ENCODE data around the gene UBQLN1.

Gene UBQLN1

GRCh38 chr9:83652433-83652832, 55.3 kb downstream of the UBQLN1 start:
- H3K27me3 ChIP-seq (ENCODE audit: control insufficient read depth, insufficient read depth, low read length): no peaks in the 10 kb centered on the region
- no peaks in the 10 kb centered on the region for H3K4me1 ChIP-seq (ENCODE audit: control insufficient read depth, low read depth, low read length)
- peaks cover 39% of the 10 kb centered on the region for H3K36me3 ChIP-seq (ENCODE audit: control insufficient read depth, low read depth, low read length)
- H3K9ac ChIP-seq (ENCODE audit: low read length): no peak overlapping the region
- no peak overlapping the region for H3K4me3 ChIP-seq (ENCODE audit: low read length)
- H3K27ac ChIP-seq (ENCODE audit: low read length): no peak overlapping the region
- H3K9me3 ChIP-seq (ENCODE audit: control insufficient read depth, low read depth, low read length): no peaks in the 10 kb centered on the region

- H3K27me3 ChIP-seq (ENCODE audit: control insufficient read depth, insufficient read depth, low read length): no peaks in the 10 kb centered on the region
- H3K9me3 ChIP-seq (ENCODE audit: control insufficient read depth, low read depth, low read length): no peaks in the 10 kb centered on the region
- H3K9ac ChIP-seq (ENCODE audit: low read length): no peak overlapping the region
- H3K4me1 ChIP-seq (ENCODE audit: control insufficient read depth, low read depth, low read length): no peaks in the 10 kb centered on the region
- peaks cover 32% of the 10 kb centered on the region for H3K36me3 ChIP-seq (ENCODE audit: control insufficient read depth, low read depth, low read length)
- H3K27ac ChIP-seq (ENCODE audit: low read length): no peak overlapping the region
- H3K4me3 ChIP-seq (ENCODE audit: low read length): no peak overlapping the region
Measured at GRCh38 chr9:83651558-83651957, 56.2 kb downstream of the UBQLN1 start.

- peaks cover 18% of the 10 kb centered on the region for H3K36me3 ChIP-seq (ENCODE audit: control insufficient read depth, low read depth, low read length)
- no peaks in the 10 kb centered on the region for H3K27me3 ChIP-seq (ENCODE audit: control insufficient read depth, insufficient read depth, low read length)
- no peaks in the 10 kb centered on the region for H3K9me3 ChIP-seq (ENCODE audit: control insufficient read depth, low read depth, low read length)
- peak overlapping the region; percentile 9 for H3K9ac ChIP-seq (ENCODE audit: low read length)
- no peaks in the 10 kb centered on the region for H3K4me1 ChIP-seq (ENCODE audit: control insufficient read depth, low read depth, low read length)
- no peak overlapping the region for H3K4me3 ChIP-seq (ENCODE audit: low read length)
- H3K27ac ChIP-seq (ENCODE audit: low read length): peak overlapping the region; percentile 9
Measured at GRCh38 chr9:83649515-83649914, 58.2 kb downstream of the UBQLN1 start.

GRCh38 chr9:83649080-83649479, 58.7 kb downstream of the UBQLN1 start:
- H3K27me3 ChIP-seq (ENCODE audit: control insufficient read depth, insufficient read depth, low read length): no peaks in the 10 kb centered on the region
- H3K9ac ChIP-seq (ENCODE audit: low read length): no peak overlapping the region
- H3K27ac ChIP-seq (ENCODE audit: low read length): no peak overlapping the region
- no peaks in the 10 kb centered on the region for H3K4me1 ChIP-seq (ENCODE audit: control insufficient read depth, low read depth, low read length)
- H3K9me3 ChIP-seq (ENCODE audit: control insufficient read depth, low read depth, low read length): no peaks in the 10 kb centered on the region
- H3K36me3 ChIP-seq (ENCODE audit: control insufficient read depth, low read depth, low read length): peaks cover 18% of the 10 kb centered on the region
- no peak overlapping the region for H3K4me3 ChIP-seq (ENCODE audit: low read length)

GRCh38 chr9:83646500-83647239, 61.1 kb downstream of the UBQLN1 start:
- Histone ChIP-seq H3K27ac (ENCODE audit: low read length) (no peak overlapping the region), H3K4me1 (ENCODE audit: control insufficient read depth, low read depth, low read length) (no peaks in the 10 kb centered on the region), H3K36me3 (ENCODE audit: control insufficient read depth, low read depth, low read length) (peaks cover 9% of the 10 kb centered on the region), H3K27me3 (ENCODE audit: control insufficient read depth, insufficient read depth, low read length) (no peaks in the 10 kb centered on the region), H3K9me3 (ENCODE audit: control insufficient read depth, low read depth, low read length) (no peaks in the 10 kb centered on the region), H3K4me3 (ENCODE audit: low read length) (no peak overlapping the region), H3K9ac (ENCODE audit: low read length) (no peak overlapping the region)

GRCh38 chr9:83642793-83643192, 65.0 kb downstream of the UBQLN1 start:
- Histone ChIP-seq H3K9me3 (ENCODE audit: control insufficient read depth, low read depth, low read length) (no peaks in the 10 kb centered on the region), H3K4me3 (ENCODE audit: low read length) (no peak overlapping the region), H3K27me3 (ENCODE audit: control insufficient read depth, insufficient read depth, low read length) (no peaks in the 10 kb centered on the region), H3K36me3 (ENCODE audit: control insufficient read depth, low read depth, low read length) (no peaks in the 10 kb centered on the region), H3K27ac (ENCODE audit: low read length) (no peak overlapping the region), H3K4me1 (ENCODE audit: control insufficient read depth, low read depth, low read length) (no peaks in the 10 kb centered on the region), H3K9ac (ENCODE audit: low read length) (no peak overlapping the region)

GRCh38 chr9:83639266-83639665, 68.5 kb downstream of the UBQLN1 start:
- Histone ChIP-seq H3K4me1 (ENCODE audit: control insufficient read depth, low read depth, low read length) (no peaks in the 10 kb centered on the region), H3K9me3 (ENCODE audit: control insufficient read depth, low read depth, low read length) (no peaks in the 10 kb centered on the region), H3K27me3 (ENCODE audit: control insufficient read depth, insufficient read depth, low read length) (no peaks in the 10 kb centered on the region), H3K9ac (ENCODE audit: low read length) (no peak overlapping the region), H3K36me3 (ENCODE audit: control insufficient read depth, low read depth, low read length) (no peaks in the 10 kb centered on the region), H3K27ac (ENCODE audit: low read length) (no peak overlapping the region), H3K4me3 (ENCODE audit: low read length) (no peak overlapping the region)

GRCh38 chr9:83637389-83637788, 70.4 kb downstream of the UBQLN1 start:
- H3K9ac ChIP-seq (ENCODE audit: low read length): no peak overlapping the region
- no peak overlapping the region for H3K27ac ChIP-seq (ENCODE audit: low read length)
- no peaks in the 10 kb centered on the region for H3K4me1 ChIP-seq (ENCODE audit: control insufficient read depth, low read depth, low read length)
- H3K4me3 ChIP-seq (ENCODE audit: low read length): no peak overlapping the region
- no peaks in the 10 kb centered on the region for H3K27me3 ChIP-seq (ENCODE audit: control insufficient read depth, insufficient read depth, low read length)
- no peaks in the 10 kb centered on the region for H3K36me3 ChIP-seq (ENCODE audit: control insufficient read depth, low read depth, low read length)
- H3K9me3 ChIP-seq (ENCODE audit: control insufficient read depth, low read depth, low read length): no peaks in the 10 kb centered on the region

GRCh38 chr9:83636813-83637212, 70.9 kb downstream of the UBQLN1 start:
- Histone ChIP-seq H3K9me3 (ENCODE audit: control insufficient read depth, low read depth, low read length) (no peaks in the 10 kb centered on the region), H3K4me1 (ENCODE audit: control insufficient read depth, low read depth, low read length) (peaks cover under 1% of the 10 kb centered on the region), H3K36me3 (ENCODE audit: control insufficient read depth, low read depth, low read length) (no peaks in the 10 kb centered on the region), H3K4me3 (ENCODE audit: low read length) (no peak overlapping the region), H3K27ac (ENCODE audit: low read length) (no peak overlapping the region), H3K27me3 (ENCODE audit: control insufficient read depth, insufficient read depth, low read length) (no peaks in the 10 kb centered on the region), H3K9ac (ENCODE audit: low read length) (no peak overlapping the region)

- no peak overlapping the region for H3K4me3 ChIP-seq (ENCODE audit: low read length)
Measured at GRCh38 chr9:83633676-83634075, 74.1 kb downstream of the UBQLN1 start.

GRCh38 chr9:83633255-83633654, 74.5 kb downstream of the UBQLN1 start:
- Histone ChIP-seq H3K9me3 (ENCODE audit: control insufficient read depth, low read depth, low read length) (no peaks in the 10 kb centered on the region), H3K27ac (ENCODE audit: low read length) (no peak overlapping the region), H3K4me1 (ENCODE audit: control insufficient read depth, low read depth, low read length) (peaks cover 20% of the 10 kb centered on the region), H3K36me3 (ENCODE audit: control insufficient read depth, low read depth, low read length) (no peaks in the 10 kb centered on the region), H3K9ac (ENCODE audit: low read length) (no peak overlapping the region), H3K27me3 (ENCODE audit: control insufficient read depth, insufficient read depth, low read length) (no peaks in the 10 kb centered on the region), H3K4me3 (ENCODE audit: low read length) (no peak overlapping the region)

More at GRCh38 chr9:83633676-83634075, 74.1 kb downstream of the UBQLN1 start:
- Histone ChIP-seq H3K27ac (ENCODE audit: low read length) (no peak overlapping the region), H3K4me1 (ENCODE audit: control insufficient read depth, low read depth, low read length) (peaks cover 20% of the 10 kb centered on the region), H3K9me3 (ENCODE audit: control insufficient read depth, low read depth, low read length) (no peaks in the 10 kb centered on the region), H3K36me3 (ENCODE audit: control insufficient read depth, low read depth, low read length) (no peaks in the 10 kb centered on the region), H3K27me3 (ENCODE audit: control insufficient read depth, insufficient read depth, low read length) (no peaks in the 10 kb centered on the region), H3K9ac (ENCODE audit: low read length) (no peak overlapping the region)

- Histone ChIP-seq H3K27me3 (ENCODE audit: control insufficient read depth, insufficient read depth, low read length) (no peaks in the 10 kb centered on the region), H3K4me3 (ENCODE audit: low read length) (peak overlapping the region; percentile 34), H3K9ac (ENCODE audit: low read length) (peak overlapping the region; percentile 30), H3K9me3 (ENCODE audit: control insufficient read depth, low read depth, low read length) (no peaks in the 10 kb centered on the region), H3K4me1 (ENCODE audit: control insufficient read depth, low read depth, low read length) (peaks cover 20% of the 10 kb centered on the region), H3K27ac (ENCODE audit: low read length) (no peak overlapping the region), H3K36me3 (ENCODE audit: control insufficient read depth, low read depth, low read length) (no peaks in the 10 kb centered on the region)
Measured at GRCh38 chr9:83630938-83631457, 76.8 kb downstream of the UBQLN1 start.

Data from iPS-18a (cell line).